Esophagus squamous epithelium (tissue), 5 donors: ENCODE data around the gene NLRC5. TPM values are rescaled to one million over a fixed set of nuclear protein-coding genes. Genes with fewer than 3 reads are reported as not detected.

Source experiments
- DNase-seq: peaks from one replicate; lab custom pipeline; 2025; lab: John Stamatoyannopoulos, UW
- H3K27ac ChIP-seq, 4 donors: fragments of 200-600 bp; sonication (generic); one replicate each; pipeline ENCODE4 v1.5.1; 2016 to 2019; ENCODE audit warnings: mild to moderate bottlenecking in 1 of 4
- H3K27me3 ChIP-seq, 4 donors: fragments of 200-600 bp; sonication (generic); 1 replicate in 3 of 4; 2 replicates in 1 of 4; pipeline versions ENCODE4 v1.5.1 to v1.6.0; 2017 to 2021; ENCODE audit warnings: antibody characterized with exemption in 1 of 4
- H3K36me3 ChIP-seq, 3 donors: fragments of 200-600 bp; sonication (generic); one replicate each; pipeline ENCODE4 v1.5.1; 2016 to 2019
- H3K4me1 ChIP-seq, 3 donors: fragments of 200-600 bp; sonication (generic); one replicate each; pipeline ENCODE4 v1.5.1; 2017 to 2019
- H3K4me3 ChIP-seq, 4 donors: fragments of 200-600 bp; sonication (generic); 1 replicate in 3 of 4; 2 replicates in 1 of 4; pipeline ENCODE4 v1.5.1; 2016 to 2019; ENCODE audit warnings: mild to moderate bottlenecking in 2 of 4, moderate library complexity in 1 of 4
- H3K9me3 ChIP-seq, 3 donors: fragments of 200-600 bp; sonication (generic); one replicate each; pipeline ENCODE4 v1.5.1; 2016 to 2019
- POLR2A ChIP-seq, 4 donors: fragments of 450-650 bp; IDR thresholded peaks; one replicate each; pipeline ENCODE4 v1.6.1; 2017; ENCODE audit warnings: antibody characterized with exemption in 4 of 4, mild to moderate bottlenecking in 4 of 4, moderate library complexity in 3 of 4
- WGBS, 2 donors: methylation state at CpG; one replicate each; pipeline ENCODE4 v1.1.5; 2018; 5-methylcytosine and 5-hydroxymethylcytosine counted together
- intact Hi-C: fragments of 100-400 bp; cut with DNase I; formaldehyde crosslinking; loops from one replicate; pipeline ENCODE4 v1.15.0; 2022
- total RNA-seq, 4 donors: library from RNA; depleted of rRNA; stranded (reverse); fragments of >200 nt; gene quantifications; one replicate each; pipeline ENCODE4 v1.1.0, GENCODE V29; 2016
- TF ChIP-seq, protein P1 (sequence below), 6 experiments: fragments of 450-650 bp in 4 of 6; fragments of 200-600 bp in 2 of 6; sonication (generic) in 2 of 6; IDR thresholded peaks; one replicate each; pipeline ENCODE4 v1.5.1; 2016 to 2019; ENCODE audit warnings: antibody characterized with exemption in 6 of 6, mild to moderate bottlenecking in 4 of 6, moderate library complexity in 4 of 6
- donor health status: DM: yes; HTN: yes; CAD: no.

Gene NLRC5
- total RNA-seq, 4 donors from 2014 or later: 7.7 to 25.2 (median 14.1) TPM

- Histone ChIP-seq H3K4me1 (peaks cover 0 to 11% (median 0%) of the 10 kb centered on the region in 3 donors), H3K36me3 (peaks cover 0 to 8% (median 0%) of the 10 kb centered on the region in 3 donors), H3K9me3 (no peaks in the 10 kb centered on the region), H3K27me3 (no peaks in the 10 kb centered on the region), H3K4me3 (no peak overlapping the region), H3K27ac (no peak overlapping the region)
- no peak for DNase-seq
- intact Hi-C loops: no loop called here
- 77 to 80% methylated on average over 3 of the region's 3 CpGs for WGBS, 2 donors
- TF ChIP-seq POLR2A (IDR thresholded peaks at IDR 0.05): no peak
- TF ChIP-seq, protein P1, sequence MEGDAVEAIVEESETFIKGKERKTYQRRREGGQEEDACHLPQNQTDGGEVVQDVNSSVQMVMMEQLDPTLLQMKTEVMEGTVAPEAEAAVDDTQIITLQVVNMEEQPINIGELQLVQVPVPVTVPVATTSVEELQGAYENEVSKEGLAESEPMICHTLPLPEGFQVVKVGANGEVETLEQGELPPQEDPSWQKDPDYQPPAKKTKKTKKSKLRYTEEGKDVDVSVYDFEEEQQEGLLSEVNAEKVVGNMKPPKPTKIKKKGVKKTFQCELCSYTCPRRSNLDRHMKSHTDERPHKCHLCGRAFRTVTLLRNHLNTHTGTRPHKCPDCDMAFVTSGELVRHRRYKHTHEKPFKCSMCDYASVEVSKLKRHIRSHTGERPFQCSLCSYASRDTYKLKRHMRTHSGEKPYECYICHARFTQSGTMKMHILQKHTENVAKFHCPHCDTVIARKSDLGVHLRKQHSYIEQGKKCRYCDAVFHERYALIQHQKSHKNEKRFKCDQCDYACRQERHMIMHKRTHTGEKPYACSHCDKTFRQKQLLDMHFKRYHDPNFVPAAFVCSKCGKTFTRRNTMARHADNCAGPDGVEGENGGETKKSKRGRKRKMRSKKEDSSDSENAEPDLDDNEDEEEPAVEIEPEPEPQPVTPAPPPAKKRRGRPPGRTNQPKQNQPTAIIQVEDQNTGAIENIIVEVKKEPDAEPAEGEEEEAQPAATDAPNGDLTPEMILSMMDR (IDR thresholded peaks at IDR 0.05): no peak
Observed at GRCh38 chr16:57007530-57007929, 18.2 kb downstream of the NLRC5 start.

DNA sequence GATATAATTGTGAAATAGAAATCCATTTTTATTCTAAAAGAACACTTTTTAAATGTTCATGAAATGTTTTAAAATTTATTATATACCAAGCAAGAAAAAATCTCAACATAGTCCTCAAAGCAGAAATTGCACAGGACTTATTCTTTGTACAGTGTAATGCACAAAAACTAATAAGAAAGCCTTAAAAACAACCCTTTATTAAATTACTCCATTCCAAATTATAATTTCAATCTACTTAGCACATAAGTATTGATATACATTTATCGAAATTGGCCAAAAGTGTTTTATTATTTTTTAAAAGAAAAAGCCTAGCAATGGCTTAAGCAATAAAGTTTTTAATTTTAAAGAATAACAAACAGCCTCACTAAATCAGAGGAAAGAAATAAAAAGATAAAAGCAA, 19.1 kb downstream of the NLRC5 start:
- H3K36me3 ChIP-seq: peaks cover 0 to 8% (median 0%) of the 10 kb centered on the region in 3 donors
- TF ChIP-seq, protein P1 (IDR thresholded peaks at IDR 0.05): no peak
- no peak for TF ChIP-seq POLR2A (IDR thresholded peaks at IDR 0.05)
- H3K9me3 ChIP-seq: no peaks in the 10 kb centered on the region
- DNase-seq: no peak
- WGBS, 2 donors: 92 to 100% methylated on average over 1 of the region's 1 CpG
- no peak overlapping the region for H3K27ac ChIP-seq
- intact Hi-C loops: no loop called here
- no peak overlapping the region for H3K4me3 ChIP-seq
- peaks cover 0 to 11% (median 0%) of the 10 kb centered on the region in 3 donors for H3K4me1 ChIP-seq
- H3K27me3 ChIP-seq: no peaks in the 10 kb centered on the region

DNA sequence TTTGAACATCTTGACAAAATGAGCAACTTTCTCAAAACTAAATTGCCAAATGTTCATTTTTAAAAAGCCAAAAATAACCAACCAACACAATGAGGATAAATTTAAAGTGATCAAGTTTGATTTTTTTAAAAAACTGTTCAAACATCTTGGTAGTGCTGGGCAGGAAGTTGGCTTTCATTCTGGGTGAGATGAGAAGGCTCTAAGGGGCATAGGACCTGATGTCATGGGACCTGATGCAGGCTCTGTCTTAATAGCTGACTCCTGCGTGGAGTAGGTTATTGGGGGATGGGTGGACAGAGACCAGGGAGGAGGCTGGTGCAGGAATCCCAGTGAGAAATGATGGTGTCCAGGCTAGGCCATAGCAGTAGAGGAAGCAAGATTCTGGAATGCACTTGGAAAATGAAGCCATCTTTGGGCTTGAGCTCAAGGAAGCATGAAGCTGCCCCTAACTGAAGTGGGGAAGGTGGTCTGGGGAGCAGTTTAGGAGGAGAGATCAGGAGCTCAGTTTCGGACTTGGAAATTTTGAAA, 20.4 kb downstream of the NLRC5 start:
- no peak for DNase-seq
- no peaks in the 10 kb centered on the region for H3K27me3 ChIP-seq
- H3K4me1 ChIP-seq: peaks cover 0 to 15% (median 5%) of the 10 kb centered on the region in 3 donors
- intact Hi-C loops: no loop called here
- WGBS, 2 donors: 92 to 96% methylated on average over 2 of the region's 2 CpGs
- peaks cover 0 to 4% (median 0%) of the 10 kb centered on the region in 3 donors for H3K36me3 ChIP-seq
- no peak overlapping the region for H3K4me3 ChIP-seq
- no peak overlapping the region for H3K27ac ChIP-seq
- no peak for TF ChIP-seq POLR2A (IDR thresholded peaks at IDR 0.05)
- TF ChIP-seq, protein P1 (IDR thresholded peaks at IDR 0.05): no peak
- no peaks in the 10 kb centered on the region for H3K9me3 ChIP-seq

DNA sequence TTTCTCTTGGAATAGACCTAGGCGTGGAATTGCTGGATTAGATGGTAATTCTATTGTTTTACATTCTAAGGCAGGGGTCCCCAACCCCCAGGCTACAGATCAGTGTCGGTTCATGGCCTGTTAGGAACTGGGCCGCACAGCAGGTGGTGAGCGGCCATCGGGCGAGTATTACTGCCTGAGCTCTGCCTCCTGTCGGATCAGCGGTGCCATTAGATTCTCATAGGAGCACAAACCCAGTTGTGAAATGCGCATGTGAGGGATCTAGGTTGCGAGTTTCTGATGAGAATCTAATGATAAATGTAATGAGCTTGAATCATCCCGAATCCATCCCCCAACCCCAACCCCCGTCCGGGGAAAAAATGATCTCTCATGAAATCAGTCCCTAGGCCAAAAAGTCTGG, 23.0 kb downstream of the NLRC5 start:
- intact Hi-C loops: no loop called here
- WGBS, 2 donors: 92 to 96% methylated on average over 13 of the region's 13 CpGs
- Histone ChIP-seq H3K27ac (no peak overlapping the region), H3K9me3 (no peaks in the 10 kb centered on the region), H3K4me1 (peaks cover 0 to 20% (median 8%) of the 10 kb centered on the region in 3 donors), H3K36me3 (peaks cover 0 to 6% (median 0%) of the 10 kb centered on the region in 3 donors), H3K4me3 (no peak overlapping the region), H3K27me3 (no peaks in the 10 kb centered on the region)
- DNase-seq: no peak
- no peak for TF ChIP-seq POLR2A (IDR thresholded peaks at IDR 0.05)
- TF ChIP-seq, protein P1 (IDR thresholded peaks at IDR 0.05): no peak

- TF ChIP-seq POLR2A (IDR thresholded peaks at IDR 0.05): no peak
- no peak for DNase-seq
- H3K4me1 ChIP-seq: peaks cover 0 to 20% (median 8%) of the 10 kb centered on the region in 3 donors
- no peak overlapping the region for H3K4me3 ChIP-seq
- H3K27ac ChIP-seq: peak overlapping the region in 2 of 4 donors; percentile 66 to 69
- 56% methylated on average over 2 of the region's 2 CpGs for WGBS, 2 donors
- H3K36me3 ChIP-seq: peaks cover 0 to 15% (median 0%) of the 10 kb centered on the region in 3 donors
- H3K9me3 ChIP-seq: no peaks in the 10 kb centered on the region
- intact Hi-C loops: no loop called here
- H3K27me3 ChIP-seq: no peaks in the 10 kb centered on the region
Observed at GRCh38 chr16:57013229-57013628, 23.9 kb downstream of the NLRC5 start.
